Thyroid gland (tissue), 4 donors: ENCODE data around the gene LRRC36. TPM values are rescaled to one million over a fixed set of nuclear protein-coding genes. Genes with fewer than 3 reads are reported as not detected.
"Not testable (repeated sequence)": the region's sequence is repeated elsewhere in the genome, so short reads cannot be mapped to it uniquely, and the experiment has no call there.

Source experiments
- DNase-seq, 2 donors: peaks; one replicate each; pipeline ENCODE4 v3.0.0-alpha.2; 2019
- H3K27ac ChIP-seq, 3 donors: fragments of 200-600 bp; sonication (generic); 1 replicate in 2 of 3; 2 replicates in 1 of 3; pipeline ENCODE4 v1.5.1; 2016 to 2019; ENCODE audit warnings: mild to moderate bottlenecking in 1 of 3, moderate library complexity in 1 of 3
- H3K27me3 ChIP-seq: fragments of 200-600 bp; sonication (generic); one replicate; pipeline ENCODE4 v1.5.1; 2019
- H3K36me3 ChIP-seq, 2 donors: fragments of 200-600 bp; sonication (generic); one replicate each; pipeline ENCODE4 v1.5.1; 2016 to 2019
- H3K4me1 ChIP-seq, 2 donors: fragments of 200-600 bp; sonication (generic); one replicate each; pipeline ENCODE4 v1.5.1; 2017 to 2019
- H3K4me3 ChIP-seq, 3 donors: fragments of 200-600 bp; sonication (generic); replicated peaks in 1 of 3; 1 replicate in 2 of 3; 2 replicates in 1 of 3; pipeline ENCODE4 v1.5.1; 2016; ENCODE audit warnings: mild to moderate bottlenecking in 1 of 3
- H3K9me3 ChIP-seq: fragments of 200-600 bp; sonication (generic); one replicate; pipeline ENCODE4 v1.5.1; 2017
- POLR2A ChIP-seq, 2 donors: fragments of 450-650 bp; IDR thresholded peaks; one replicate each; pipeline ENCODE4 v1.6.1; 2017; ENCODE audit warnings: antibody characterized with exemption in 2 of 2, mild to moderate bottlenecking in 2 of 2, moderate library complexity in 1 of 2
- WGBS, 2 donors: methylation state at CpG; one replicate each; pipeline ENCODE4 v1.1.5; 2017; 5-methylcytosine and 5-hydroxymethylcytosine counted together
- intact Hi-C: fragments of 100-400 bp; cut with DNase I; formaldehyde crosslinking; loops from one replicate; pipeline ENCODE4 v1.15.1; 2023
- total RNA-seq, 4 donors: library from RNA; depleted of rRNA; stranded (reverse); fragments of >200 nt; gene quantifications; one replicate each; pipeline ENCODE4 v1.2.3, GENCODE V29; 2016
- TF ChIP-seq, protein P1 (sequence below), 6 experiments: fragments of 200-600 bp in 3 of 6; fragments of 450-650 bp in 3 of 6; sonication (generic) in 3 of 6; IDR thresholded peaks; one replicate each; pipeline ENCODE4 v1.5.1; 2016 to 2019; ENCODE audit warnings: antibody characterized with exemption in 6 of 6, mild to moderate bottlenecking in 2 of 6, inconsistent platforms in 1 of 6, moderate library complexity in 1 of 6

The LRRC36 gene
- total RNA-seq, 4 donors from 2014 or later, result 0.22 TPM; not detected in 3

DNA sequence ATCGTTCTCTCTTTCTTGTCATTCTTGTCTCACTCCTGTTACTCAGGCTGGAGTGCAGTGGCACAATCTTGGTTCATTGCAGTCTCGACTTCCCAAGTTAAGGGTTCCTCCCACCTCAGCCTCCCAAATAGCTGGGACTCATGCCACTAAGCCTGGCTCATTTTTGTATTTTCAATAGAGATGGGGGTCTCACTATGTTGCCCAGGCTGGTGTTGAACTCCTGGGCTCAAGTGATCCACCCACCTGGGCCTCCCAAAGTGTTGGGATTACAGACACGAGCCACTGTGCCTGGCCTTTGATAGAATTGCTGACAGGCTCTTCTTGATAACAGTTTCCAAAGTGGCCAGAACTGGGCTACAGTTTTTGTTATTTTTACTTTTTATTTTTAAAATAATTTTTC, 34.4 kb downstream of the LRRC36 start:
- TF ChIP-seq POLR2A (IDR thresholded peaks at IDR 0.05), result no peak
- TF ChIP-seq, protein P1, sequence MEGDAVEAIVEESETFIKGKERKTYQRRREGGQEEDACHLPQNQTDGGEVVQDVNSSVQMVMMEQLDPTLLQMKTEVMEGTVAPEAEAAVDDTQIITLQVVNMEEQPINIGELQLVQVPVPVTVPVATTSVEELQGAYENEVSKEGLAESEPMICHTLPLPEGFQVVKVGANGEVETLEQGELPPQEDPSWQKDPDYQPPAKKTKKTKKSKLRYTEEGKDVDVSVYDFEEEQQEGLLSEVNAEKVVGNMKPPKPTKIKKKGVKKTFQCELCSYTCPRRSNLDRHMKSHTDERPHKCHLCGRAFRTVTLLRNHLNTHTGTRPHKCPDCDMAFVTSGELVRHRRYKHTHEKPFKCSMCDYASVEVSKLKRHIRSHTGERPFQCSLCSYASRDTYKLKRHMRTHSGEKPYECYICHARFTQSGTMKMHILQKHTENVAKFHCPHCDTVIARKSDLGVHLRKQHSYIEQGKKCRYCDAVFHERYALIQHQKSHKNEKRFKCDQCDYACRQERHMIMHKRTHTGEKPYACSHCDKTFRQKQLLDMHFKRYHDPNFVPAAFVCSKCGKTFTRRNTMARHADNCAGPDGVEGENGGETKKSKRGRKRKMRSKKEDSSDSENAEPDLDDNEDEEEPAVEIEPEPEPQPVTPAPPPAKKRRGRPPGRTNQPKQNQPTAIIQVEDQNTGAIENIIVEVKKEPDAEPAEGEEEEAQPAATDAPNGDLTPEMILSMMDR (IDR thresholded peaks at IDR 0.05), result no peak

DNA sequence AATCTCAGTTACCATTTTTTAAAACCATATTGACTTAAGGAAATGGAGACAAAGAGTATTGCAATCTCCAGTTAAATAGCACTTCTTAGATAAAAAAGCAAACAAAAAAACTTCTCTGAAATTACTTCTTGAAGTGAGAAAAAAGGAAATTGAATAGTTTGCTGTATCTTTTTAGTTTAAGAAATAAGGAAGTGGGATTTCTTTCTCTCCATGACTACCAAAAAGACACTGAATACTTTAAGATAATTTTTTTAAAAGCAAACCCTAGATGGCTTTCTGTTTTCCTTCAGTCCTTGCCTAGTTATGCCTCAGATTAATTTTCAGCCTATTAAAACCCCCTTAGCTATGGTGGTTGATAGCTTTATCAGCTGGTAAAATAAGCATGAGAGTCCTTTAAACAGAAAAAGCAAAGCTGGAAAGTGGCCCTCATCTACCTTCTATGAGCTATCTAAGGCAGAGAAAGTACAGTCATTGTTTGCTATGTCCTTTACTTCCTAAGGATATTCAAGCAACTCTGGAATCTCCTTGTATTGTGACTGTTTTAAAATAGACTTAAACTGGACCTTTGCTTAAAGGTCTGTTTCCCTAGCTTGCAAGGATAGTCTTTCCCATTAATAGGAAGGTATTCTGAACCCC, 38.1 kb downstream of the LRRC36 start:
- intact Hi-C loops, result no loop called here
- Histone ChIP-seq H3K27ac (no peak overlapping the region), H3K4me1 (no peaks in the 10 kb centered on the region), H3K9me3 (no peaks in the 10 kb centered on the region), H3K36me3 (no peaks in the 10 kb centered on the region), H3K27me3 (no peaks in the 10 kb centered on the region), H3K4me3 (no peak overlapping the region)
- TF ChIP-seq, protein P1 (IDR thresholded peaks at IDR 0.05), result no peak
- TF ChIP-seq POLR2A (IDR thresholded peaks at IDR 0.05), result no peak
- DNase-seq, result no peak

More for the DNA sequence above, 34.4 kb downstream of the LRRC36 start:
- Histone ChIP-seq H3K9me3 (no peaks in the 10 kb centered on the region), H3K27ac (no peak overlapping the region), H3K4me3 (no peak overlapping the region), H3K27me3 (no peaks in the 10 kb centered on the region), H3K4me1 (no peaks in the 10 kb centered on the region), H3K36me3 (no peaks in the 10 kb centered on the region)
- intact Hi-C loops, result no loop called here
- WGBS, 2 donors, result 85 to 86% methylated on average over 3 of the region's 3 CpGs
- DNase-seq, result no peak

DNA sequence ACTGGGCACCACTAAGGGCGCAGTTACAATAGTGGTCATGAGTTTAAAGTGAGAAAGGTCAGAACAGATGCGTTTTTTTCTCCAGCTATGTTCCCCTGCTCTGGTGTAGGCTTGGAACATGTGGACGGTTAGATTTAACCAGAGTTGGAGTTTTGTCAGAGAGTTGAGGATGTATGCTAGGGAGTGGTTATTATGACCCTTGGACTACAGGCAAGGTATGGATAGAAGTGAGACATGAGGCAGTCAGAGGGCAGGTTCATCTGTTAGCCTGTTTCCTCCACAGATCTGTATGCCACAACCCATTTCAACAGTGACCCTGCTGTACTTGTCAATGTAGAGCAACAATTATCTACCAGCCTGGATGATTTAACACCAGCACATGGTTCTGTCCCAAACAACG, 44.0 kb downstream of the LRRC36 start:
- DNase-seq, result no peak
- H3K4me1 ChIP-seq, result no peaks in the 10 kb centered on the region
- H3K27me3 ChIP-seq, result no peaks in the 10 kb centered on the region
- H3K27ac ChIP-seq, result no peak overlapping the region
- H3K9me3 ChIP-seq, result no peaks in the 10 kb centered on the region
- H3K4me3 ChIP-seq, result no peak overlapping the region
- TF ChIP-seq, protein P1 (IDR thresholded peaks at IDR 0.05), result no peak
- no peak for TF ChIP-seq POLR2A (IDR thresholded peaks at IDR 0.05)
- intact Hi-C loops, result no loop called here
- WGBS, 2 donors, result 87 to 92% methylated on average over 4 of the region's 4 CpGs
- no peaks in the 10 kb centered on the region for H3K36me3 ChIP-seq

DNA sequence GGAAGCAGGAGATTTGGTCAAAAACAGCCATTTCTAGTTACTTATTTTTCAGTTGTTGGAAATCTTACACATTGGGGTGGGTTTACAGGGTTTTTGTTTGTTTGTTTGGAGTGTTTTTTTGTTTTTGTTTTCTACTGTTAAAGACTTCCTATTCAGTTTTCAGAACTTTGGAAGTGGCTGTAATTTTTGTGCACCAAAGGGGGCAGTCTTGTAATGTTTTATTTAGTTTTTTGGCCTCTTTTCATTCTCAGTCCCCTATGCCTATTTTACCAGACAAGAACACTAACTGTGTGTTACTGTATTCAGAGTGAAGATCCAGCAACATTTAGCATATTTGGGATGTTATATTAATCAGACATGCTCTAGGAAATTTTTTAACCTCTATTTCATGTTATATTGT, 46.0 kb downstream of the LRRC36 start:
- H3K4me3 ChIP-seq, result no peak overlapping the region
- H3K4me1 ChIP-seq, result no peaks in the 10 kb centered on the region
- TF ChIP-seq POLR2A (IDR thresholded peaks at IDR 0.05), result no peak
- TF ChIP-seq, protein P1 (IDR thresholded peaks at IDR 0.05), result peak in 5 of 6 experiments; percentile 12 to 59 (median 44)
- no peaks in the 10 kb centered on the region for H3K36me3 ChIP-seq
- no peaks in the 10 kb centered on the region for H3K9me3 ChIP-seq
- no peak for DNase-seq
- no peaks in the 10 kb centered on the region for H3K27me3 ChIP-seq
- no peak overlapping the region for H3K27ac ChIP-seq
- intact Hi-C loops, result no loop called here

DNA sequence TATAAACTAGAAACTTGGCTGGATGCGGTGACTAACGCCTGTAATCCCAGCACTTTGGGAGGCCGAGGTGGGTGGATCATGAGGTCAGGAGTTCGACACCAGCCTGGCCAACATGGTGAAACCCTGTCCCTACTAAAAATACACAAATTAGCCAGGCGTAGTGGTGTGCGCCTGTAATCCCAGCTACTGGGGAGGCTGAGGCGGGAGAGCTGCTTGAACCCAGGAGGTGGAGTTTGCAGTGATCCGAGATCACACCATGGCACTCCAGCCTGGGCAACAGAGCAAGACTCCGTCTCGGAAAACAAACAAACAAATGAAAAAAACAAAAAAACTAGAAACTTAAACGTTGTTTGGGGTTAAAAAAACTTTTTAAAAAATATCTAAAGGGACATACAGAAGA, 49.4 kb downstream of the LRRC36 start:
- DNase-seq, H3K4me1 ChIP-seq, H3K36me3 ChIP-seq, H3K4me3 ChIP-seq, intact Hi-C loops, H3K27ac ChIP-seq, H3K9me3 ChIP-seq, H3K27me3 ChIP-seq: not testable (repeated sequence)
- 92% methylated on average over 11 of the region's 11 CpGs for WGBS, 2 donors

DNA sequence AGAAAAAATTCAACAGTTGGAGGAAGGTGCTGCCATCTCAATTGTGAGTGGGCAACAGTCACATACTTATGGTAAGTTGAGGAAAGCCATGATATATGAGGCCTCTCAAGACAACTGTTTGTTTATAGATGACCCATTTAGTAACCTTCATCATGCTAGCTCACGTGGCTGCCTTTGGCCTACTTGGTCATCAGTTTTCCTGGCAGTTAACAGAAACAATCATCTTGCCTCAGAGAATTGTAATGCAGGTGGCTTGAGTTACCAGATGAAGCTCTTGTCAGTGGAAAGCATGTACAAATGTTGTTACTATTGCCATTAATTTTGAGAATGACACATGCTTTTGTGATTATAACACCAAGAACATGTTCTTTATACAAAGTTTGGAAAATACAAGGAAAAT, 52.0 kb downstream of the LRRC36 start:
- Histone ChIP-seq H3K4me3 (no peak overlapping the region), H3K36me3 (no peaks in the 10 kb centered on the region), H3K4me1 (no peaks in the 10 kb centered on the region), H3K9me3 (no peaks in the 10 kb centered on the region), H3K27ac (no peak overlapping the region), H3K27me3 (no peaks in the 10 kb centered on the region)
- intact Hi-C loops, result no loop called here
- no peak for DNase-seq
- WGBS, 2 donors, result 88 to 100% methylated on average over 1 of the region's 1 CpG
- TF ChIP-seq, protein P1 (IDR thresholded peaks at IDR 0.05), result no peak
- no peak for TF ChIP-seq POLR2A (IDR thresholded peaks at IDR 0.05)
